Measurements from ENCODE around the gene AURKA. TPM values are rescaled to one million over a fixed set of nuclear protein-coding genes. Genes with fewer than 3 reads are reported as not detected.

AURKA gene
- polyA plus RNA-seq, 3 donors from 2014 or later: 1.1 to 2.2 (median 1.8) TPM

DNA sequence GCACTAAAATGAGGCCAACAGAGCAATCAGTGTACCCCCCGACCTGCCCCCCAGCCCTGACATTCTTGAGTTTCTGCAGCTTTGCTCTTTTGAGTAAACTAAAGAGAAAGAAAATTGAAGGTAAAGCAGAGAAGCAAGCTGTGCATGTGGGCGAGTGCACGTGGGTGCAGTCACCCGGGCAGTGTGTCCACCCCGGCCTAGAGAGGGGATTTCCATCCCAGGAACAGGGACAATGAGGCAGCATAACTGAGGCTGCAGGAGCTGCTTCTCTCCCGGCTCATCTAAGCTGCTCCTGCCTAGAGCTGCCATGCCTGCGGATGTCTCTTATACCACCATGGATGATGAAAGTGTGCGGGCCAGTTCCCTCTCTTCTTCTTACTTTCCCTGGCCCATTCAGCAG, 36.9 kb upstream of the AURKA start:
- Mint-ChIP-seq H3K4me1 (peaks cover 55 to 59% of the 10 kb centered on the region in 2 donors), H3K4me3 (peak overlapping the region in 4 of 5 donors; percentile 7 to 86 (median 50)), H3K27me3 (ENCODE audit: low read depth in 3 of 3) (peaks cover 0 to 2% (median 0%) of the 10 kb centered on the region in 3 donors), H3K36me3 (peaks cover 0 to 8% (median 8%) of the 10 kb centered on the region in 3 donors), H3K9me3 (no peaks in the 10 kb centered on the region), H3K27ac (peak overlapping the region; percentile 37 to 92 (median 87))
- no peak for DNase-seq

DNA sequence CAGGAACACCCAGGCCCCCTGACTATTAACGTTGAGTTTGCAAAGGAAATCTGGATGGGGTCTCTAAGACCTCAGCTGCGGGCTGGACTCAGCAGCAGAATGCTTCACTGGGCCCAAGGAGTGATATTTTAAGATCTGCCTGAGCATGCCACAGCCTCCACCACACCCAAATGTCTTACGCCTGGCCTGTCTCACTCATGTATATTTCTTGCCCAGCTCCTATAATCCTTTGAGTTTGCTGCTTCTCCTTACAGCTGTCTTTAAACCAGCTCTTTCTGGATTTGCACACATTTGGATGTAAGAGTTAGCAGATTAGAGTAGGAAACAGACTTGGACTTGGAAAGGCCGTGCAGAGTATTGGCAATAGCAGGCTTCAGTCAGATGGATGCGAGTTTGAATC, 36.4 kb upstream of the AURKA start:
- H3K9me3 Mint-ChIP-seq: no peaks in the 10 kb centered on the region
- peak overlapping the region in 4 of 6 donors; percentile 34 to 74 (median 48) for H3K27ac Mint-ChIP-seq
- peaks cover 0 to 2% (median 0%) of the 10 kb centered on the region in 3 donors for H3K27me3 Mint-ChIP-seq (ENCODE audit: low read depth in 3 of 3)
- H3K36me3 Mint-ChIP-seq: peaks cover 0 to 8% (median 8%) of the 10 kb centered on the region in 3 donors
- peaks cover 50 to 54% of the 10 kb centered on the region in 2 donors for H3K4me1 Mint-ChIP-seq
- DNase-seq: no peak
- H3K4me3 Mint-ChIP-seq: peak overlapping the region in 4 of 5 donors; percentile 7 to 26 (median 11)

DNA sequence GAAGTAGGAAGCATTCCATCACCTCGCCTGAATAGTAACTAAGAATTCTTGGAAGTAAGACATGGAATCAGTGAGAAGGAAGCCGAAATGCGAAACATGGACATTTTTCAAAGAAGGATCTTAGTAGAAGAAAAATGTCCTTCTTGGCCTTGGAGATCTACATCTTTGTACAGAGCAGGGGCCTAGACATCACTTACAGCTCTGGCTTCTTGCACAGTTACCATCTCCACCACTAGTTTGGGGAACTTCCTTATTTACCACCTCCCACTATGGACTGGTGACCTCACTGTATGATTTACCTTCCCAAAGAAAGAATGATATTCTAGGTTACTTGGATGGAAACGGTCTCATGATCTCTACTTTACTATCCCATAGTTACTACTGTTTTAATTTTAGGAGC, 35.8 kb upstream of the AURKA start:
- peak overlapping the region in 4 of 6 donors; percentile 16 to 84 (median 68) for H3K27ac Mint-ChIP-seq
- peak overlapping the region in 2 of 5 donors; percentile 7 to 10 for H3K4me3 Mint-ChIP-seq
- peaks cover 0 to 2% (median 0%) of the 10 kb centered on the region in 3 donors for H3K27me3 Mint-ChIP-seq (ENCODE audit: low read depth in 3 of 3)
- H3K36me3 Mint-ChIP-seq: peaks cover 0 to 8% (median 8%) of the 10 kb centered on the region in 3 donors
- H3K9me3 Mint-ChIP-seq: no peaks in the 10 kb centered on the region
- peaks cover 44 to 48% of the 10 kb centered on the region in 2 donors for H3K4me1 Mint-ChIP-seq
- DNase-seq: no peak

DNA sequence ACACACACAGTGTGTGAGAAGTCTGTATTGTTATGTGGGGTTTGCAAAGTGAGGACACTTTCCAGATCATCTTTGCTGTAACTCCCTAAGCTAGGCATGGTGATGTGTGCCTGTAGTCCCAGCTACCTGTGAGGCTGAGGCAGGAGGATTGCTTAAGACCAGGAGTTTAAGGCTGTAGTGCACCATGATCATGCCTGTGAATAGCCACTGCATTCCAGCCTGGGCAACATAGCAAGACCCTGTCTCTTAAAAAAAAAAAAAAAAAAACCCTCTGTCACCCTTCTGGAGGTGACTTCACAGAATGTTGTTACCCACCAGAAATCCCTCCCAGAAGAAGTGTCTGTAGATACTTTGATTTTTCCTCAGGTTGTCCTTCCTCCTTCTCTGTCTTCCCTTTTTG, 34.9 kb upstream of the AURKA start:
- H3K36me3 Mint-ChIP-seq: peaks cover 0 to 8% (median 8%) of the 10 kb centered on the region in 3 donors
- no peak for DNase-seq
- peaks cover 0 to 2% (median 0%) of the 10 kb centered on the region in 3 donors for H3K27me3 Mint-ChIP-seq (ENCODE audit: low read depth in 3 of 3)
- H3K4me3 Mint-ChIP-seq: no peak overlapping the region
- H3K27ac Mint-ChIP-seq: no peak overlapping the region
- no peaks in the 10 kb centered on the region for H3K9me3 Mint-ChIP-seq
- H3K4me1 Mint-ChIP-seq: peaks cover 50 to 51% of the 10 kb centered on the region in 2 donors

DNA sequence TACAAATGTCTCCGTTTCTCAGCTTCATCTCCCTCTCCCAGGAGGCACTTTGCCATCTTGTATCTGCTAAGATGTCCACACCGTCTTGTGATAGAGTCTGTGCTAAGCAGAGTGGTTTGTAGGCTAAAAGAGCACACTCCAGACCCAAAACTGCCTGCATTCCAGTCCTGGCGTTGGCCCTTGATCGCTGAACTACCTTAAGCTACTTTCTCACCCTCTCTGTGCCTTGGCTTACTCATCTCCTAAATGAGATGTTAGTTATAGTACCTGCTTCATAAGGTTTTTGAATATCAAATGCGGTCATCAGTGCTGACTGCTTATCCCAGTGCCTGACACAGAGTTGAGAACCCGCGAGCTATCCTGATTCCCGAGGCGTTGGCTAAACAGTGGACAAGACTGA, 34.0 kb upstream of the AURKA start:
- peaks cover 0 to 2% (median 0%) of the 10 kb centered on the region in 3 donors for H3K27me3 Mint-ChIP-seq (ENCODE audit: low read depth in 3 of 3)
- H3K4me1 Mint-ChIP-seq: peaks cover 54% of the 10 kb centered on the region in 2 donors
- no peaks in the 10 kb centered on the region for H3K9me3 Mint-ChIP-seq
- no peak overlapping the region for H3K4me3 Mint-ChIP-seq
- no peak for DNase-seq
- H3K27ac Mint-ChIP-seq: peak overlapping the region in 2 of 6 donors; percentile 5 to 42
- peaks cover 0 to 10% (median 8%) of the 10 kb centered on the region in 3 donors for H3K36me3 Mint-ChIP-seq

DNA sequence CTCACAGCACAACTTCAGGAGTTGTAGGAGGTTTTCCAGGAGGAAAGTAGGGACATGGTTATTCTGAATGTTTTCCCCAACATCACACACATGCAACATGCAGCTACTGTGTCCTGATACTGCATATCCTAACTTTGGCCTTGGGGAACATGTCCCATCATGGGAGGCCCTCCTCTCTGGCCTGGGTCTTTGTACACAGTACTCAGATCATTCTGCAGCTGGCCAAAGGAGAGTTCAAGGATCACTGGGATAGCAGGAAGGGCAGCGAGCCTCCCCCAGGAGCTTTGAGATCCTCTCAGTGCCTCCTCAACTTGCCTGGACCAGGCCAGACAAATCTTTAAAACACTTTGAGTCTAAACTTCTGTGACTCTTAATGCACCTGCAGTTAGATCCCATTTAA, 32.9 kb upstream of the AURKA start:
- Mint-ChIP-seq H3K27ac (no peak overlapping the region), H3K36me3 (peaks cover 0 to 8% (median 6%) of the 10 kb centered on the region in 3 donors), H3K27me3 (ENCODE audit: low read depth in 3 of 3) (peaks cover 0 to 2% (median 0%) of the 10 kb centered on the region in 3 donors), H3K4me3 (no peak overlapping the region), H3K4me1 (peaks cover 47 to 49% of the 10 kb centered on the region in 2 donors), H3K9me3 (no peaks in the 10 kb centered on the region)
- no peak for DNase-seq

DNA sequence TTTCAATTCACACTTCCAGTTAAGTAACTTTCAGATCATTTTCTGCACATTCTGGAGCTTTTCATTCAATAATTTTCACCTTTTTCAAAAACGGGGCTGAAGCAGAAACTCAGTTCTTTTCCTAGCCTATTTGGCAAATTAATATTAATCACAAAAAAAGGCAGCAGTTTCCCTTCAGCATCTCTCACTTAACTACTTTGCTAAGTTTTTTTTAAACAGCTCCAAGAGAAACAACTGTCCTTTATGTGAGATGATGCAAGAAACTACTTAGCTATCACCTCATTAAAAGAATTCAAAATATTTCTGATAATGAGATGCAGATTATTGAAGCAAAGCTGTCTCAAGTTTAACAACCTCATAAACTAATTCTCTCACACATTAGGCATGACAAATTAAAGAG, 31.9 kb upstream of the AURKA start:
- peaks cover 2 to 3% (median 3%) of the 10 kb centered on the region in 3 donors for H3K36me3 Mint-ChIP-seq
- DNase-seq: no peak
- no peaks in the 10 kb centered on the region for H3K9me3 Mint-ChIP-seq
- no peak overlapping the region for H3K27ac Mint-ChIP-seq
- no peak overlapping the region for H3K4me3 Mint-ChIP-seq
- H3K4me1 Mint-ChIP-seq: peaks cover 41 to 43% of the 10 kb centered on the region in 2 donors
- H3K27me3 Mint-ChIP-seq (ENCODE audit: low read depth in 3 of 3): peaks cover 0 to 2% (median 0%) of the 10 kb centered on the region in 3 donors

DNA sequence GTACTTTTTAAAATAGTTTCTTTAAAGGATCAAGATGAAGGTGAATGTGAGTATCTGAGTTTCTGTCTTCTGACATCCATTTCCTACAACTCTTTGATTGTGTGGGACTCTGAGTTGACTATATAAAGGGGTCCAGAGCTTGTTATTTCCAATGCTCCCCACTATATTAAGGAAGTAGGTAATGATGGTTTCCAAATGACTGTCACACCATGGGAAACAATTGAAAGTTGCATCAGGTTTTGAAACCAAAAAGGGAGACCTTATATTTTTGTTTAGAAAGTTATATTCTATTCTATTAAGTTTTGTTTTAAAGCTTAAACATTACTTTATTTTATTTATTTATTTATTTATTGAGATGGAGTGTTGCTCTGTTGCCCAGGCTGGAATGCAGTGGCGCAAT, 31.2 kb upstream of the AURKA start:
- Mint-ChIP-seq H3K9me3 (no peaks in the 10 kb centered on the region), H3K4me1 (peaks cover 41 to 43% of the 10 kb centered on the region in 2 donors), H3K4me3 (no peak overlapping the region), H3K36me3 (peaks cover 3 to 8% (median 3%) of the 10 kb centered on the region in 3 donors), H3K27ac (no peak overlapping the region), H3K27me3 (ENCODE audit: low read depth in 3 of 3) (peaks cover 0 to 2% (median 0%) of the 10 kb centered on the region in 3 donors)
- no peak for DNase-seq

DNA sequence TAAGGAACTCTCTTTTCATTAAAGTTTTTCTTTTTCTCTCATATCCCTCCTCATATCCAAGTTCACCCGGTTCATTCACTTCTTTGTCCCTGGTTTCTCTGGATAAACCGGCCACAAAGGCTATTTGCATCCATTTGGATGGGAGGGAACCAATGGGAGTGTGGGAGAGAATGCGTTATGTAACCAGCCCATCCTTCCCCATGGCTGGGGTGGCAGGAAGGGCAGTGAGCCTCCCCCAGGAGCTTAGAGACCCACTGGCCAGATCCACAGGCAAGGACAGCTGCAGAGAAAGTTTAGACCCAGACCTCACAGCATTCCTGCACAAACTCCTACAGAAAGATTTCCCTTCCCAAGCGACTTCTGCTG, 30.8 kb upstream of the AURKA start:
- Mint-ChIP-seq H3K9me3 (no peaks in the 10 kb centered on the region), H3K36me3 (peaks cover 3 to 12% (median 6%) of the 10 kb centered on the region in 3 donors), H3K27me3 (ENCODE audit: low read depth in 3 of 3) (no peaks in the 10 kb centered on the region), H3K27ac (no peak overlapping the region), H3K4me1 (peaks cover 41 to 43% of the 10 kb centered on the region in 2 donors), H3K4me3 (no peak overlapping the region)
- DNase-seq: no peak

DNA sequence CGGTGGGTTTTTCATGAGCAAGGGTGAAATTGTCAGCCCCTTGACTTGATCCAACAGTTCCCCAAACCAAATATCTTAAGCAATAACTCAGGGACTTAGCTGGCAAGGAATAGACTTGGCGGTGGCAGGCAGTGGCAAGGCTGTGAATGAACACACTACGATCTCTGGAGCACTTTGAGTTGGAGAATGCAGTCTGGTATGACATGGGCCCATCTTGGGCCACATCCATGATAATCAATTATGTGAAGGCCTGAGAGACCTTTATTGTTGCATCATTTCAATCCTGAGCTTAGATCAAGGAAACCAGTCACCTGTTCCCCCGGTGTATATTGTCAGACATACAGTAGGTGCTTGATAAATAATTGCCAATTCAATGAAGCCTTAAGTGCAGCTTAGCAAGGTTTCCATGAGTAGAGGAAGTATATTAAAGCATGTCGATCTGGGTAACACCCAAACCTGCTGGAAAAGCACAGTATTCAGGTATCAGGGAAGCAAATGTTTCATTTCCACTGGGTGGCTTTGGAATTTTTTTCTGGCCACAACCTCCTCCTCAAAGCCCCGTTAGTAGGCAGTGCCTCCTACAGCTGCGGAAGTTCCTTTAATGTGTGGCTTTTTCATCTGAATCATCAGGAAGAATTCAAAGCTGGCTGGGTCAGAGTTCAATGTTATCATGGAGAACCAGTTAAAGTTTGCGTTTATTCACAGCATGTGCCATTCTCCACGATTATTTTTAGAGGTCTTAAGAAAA, 30.2 kb upstream of the AURKA start:
- Mint-ChIP-seq H3K36me3 (peaks cover 3 to 12% (median 8%) of the 10 kb centered on the region in 3 donors), H3K4me1 (peaks cover 42 to 43% of the 10 kb centered on the region in 2 donors), H3K9me3 (no peaks in the 10 kb centered on the region), H3K27ac (peak overlapping the region in 2 of 6 donors; percentile 26 to 28), H3K4me3 (no peak overlapping the region), H3K27me3 (ENCODE audit: low read depth in 3 of 3) (no peaks in the 10 kb centered on the region)
- no peak for DNase-seq

DNA sequence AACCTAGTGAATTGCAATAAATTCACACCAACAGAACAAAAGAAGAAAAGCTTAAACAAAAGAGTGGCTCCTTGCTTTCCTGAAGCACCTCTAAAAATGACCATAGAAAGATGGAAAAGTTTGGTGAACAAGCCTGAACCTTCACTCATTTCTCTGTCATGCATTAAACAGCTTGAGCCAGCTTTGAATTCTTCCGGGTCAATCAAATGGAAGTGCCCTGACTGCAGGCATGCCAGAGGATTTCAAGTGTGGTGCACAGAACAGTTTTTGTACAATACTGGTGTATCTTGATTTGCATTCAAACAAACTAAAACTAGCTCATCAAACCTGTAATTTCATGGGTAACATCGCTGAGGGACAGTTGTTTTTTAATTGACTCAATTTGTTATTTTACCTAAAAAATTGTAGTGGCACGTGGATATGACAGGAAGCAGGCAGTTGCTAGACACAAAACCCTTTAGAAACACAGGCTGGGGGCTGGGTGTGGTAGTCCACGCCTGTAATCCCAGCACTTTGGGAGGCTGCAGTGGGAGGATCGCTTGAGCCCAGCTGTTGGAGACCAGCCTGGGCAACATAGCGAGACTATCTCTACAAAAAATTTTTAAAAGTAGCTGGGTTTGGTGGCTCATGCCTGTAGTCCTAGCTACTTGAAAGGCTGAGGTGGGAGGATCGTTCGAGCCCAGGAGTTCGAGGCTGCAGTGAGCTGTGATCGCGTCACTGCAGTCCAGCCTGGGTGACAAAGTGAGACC, 29.1 kb upstream of the AURKA start:
- DNase-seq: no peak
- H3K4me1 Mint-ChIP-seq: peaks cover 49% of the 10 kb centered on the region in 2 donors
- peak overlapping the region in 1 of 5 donors; percentile 26 for H3K4me3 Mint-ChIP-seq
- no peaks in the 10 kb centered on the region for H3K27me3 Mint-ChIP-seq (ENCODE audit: low read depth in 3 of 3)
- peak overlapping the region in 4 of 6 donors; percentile 2 to 31 (median 11) for H3K27ac Mint-ChIP-seq
- H3K36me3 Mint-ChIP-seq: peaks cover 3 to 12% (median 8%) of the 10 kb centered on the region in 3 donors
- H3K9me3 Mint-ChIP-seq: no peaks in the 10 kb centered on the region

DNA sequence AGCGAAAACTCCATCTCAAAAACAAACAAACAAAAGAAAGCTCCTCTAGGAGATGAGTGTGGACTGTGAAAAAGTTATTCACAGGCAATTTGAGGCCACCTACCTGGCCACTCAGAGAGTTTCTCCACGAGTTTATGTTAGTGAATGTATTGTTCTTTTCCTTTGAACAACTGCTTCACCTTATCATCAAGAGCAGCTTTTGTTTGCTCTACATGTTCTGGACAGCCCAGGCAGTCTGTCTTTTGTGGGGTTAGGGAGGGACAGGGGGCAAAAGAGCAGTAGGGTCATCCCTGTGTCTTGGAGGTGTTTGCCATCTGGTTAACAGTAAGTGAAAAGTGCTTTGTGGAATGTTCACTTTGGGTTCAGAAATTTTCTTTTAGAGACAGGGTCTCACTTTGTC, 28.0 kb upstream of the AURKA start:
- peaks cover 55 to 56% of the 10 kb centered on the region in 2 donors for H3K4me1 Mint-ChIP-seq

DNA sequence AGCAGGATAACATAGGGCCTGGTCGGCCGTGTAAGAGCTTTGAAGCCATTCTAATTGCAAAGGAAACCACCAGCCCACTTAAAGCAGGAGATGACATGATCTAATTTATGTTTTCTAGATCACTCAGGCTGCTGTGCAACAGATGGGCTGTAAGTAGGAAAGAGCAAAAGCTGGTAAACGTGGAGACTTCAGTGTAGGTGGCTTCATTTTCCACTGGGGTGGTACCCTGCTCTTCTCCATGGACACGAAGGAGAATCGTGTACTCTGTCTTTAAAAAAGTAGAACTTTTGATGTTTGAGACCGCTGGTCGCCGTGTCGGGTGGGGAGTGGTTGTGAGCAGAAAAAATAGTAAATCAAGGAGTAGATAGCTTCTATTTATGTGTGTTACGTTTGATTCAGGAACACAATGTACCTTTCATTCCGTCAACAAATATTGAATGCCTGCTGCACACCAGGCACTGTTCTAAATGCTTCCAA, 26.4 kb upstream of the AURKA start:
- H3K4me3 Mint-ChIP-seq: peak overlapping the region; percentile 39 to 68 (median 62)
- peak overlapping the region; percentile 4 to 89 (median 77) for H3K27ac Mint-ChIP-seq
- H3K27me3 Mint-ChIP-seq (ENCODE audit: low read depth in 3 of 3): no peaks in the 10 kb centered on the region
- H3K9me3 Mint-ChIP-seq: no peaks in the 10 kb centered on the region
- H3K4me1 Mint-ChIP-seq: peaks cover 67 to 70% of the 10 kb centered on the region in 2 donors
- DNase-seq: no peak
- H3K36me3 Mint-ChIP-seq: peaks cover 3 to 12% (median 8%) of the 10 kb centered on the region in 3 donors

More for the DNA sequence above, 28.0 kb upstream of the AURKA start:
- no peaks in the 10 kb centered on the region for H3K27me3 Mint-ChIP-seq (ENCODE audit: low read depth in 3 of 3)
- H3K27ac Mint-ChIP-seq: no peak overlapping the region
- no peak for DNase-seq
- no peak overlapping the region for H3K4me3 Mint-ChIP-seq
- peaks cover 3 to 12% (median 8%) of the 10 kb centered on the region in 3 donors for H3K36me3 Mint-ChIP-seq
- H3K9me3 Mint-ChIP-seq: no peaks in the 10 kb centered on the region
